AG10803 (cell line): ENCODE results near the gene TMEM132C.

Experiments used
- DNase-seq: peaks from one replicate; pipeline ENCODE4 v3.0.0; 2010; ENCODE audit warnings: low read depth
- H3K4me3 ChIP-seq: 2 replicates; pipeline ENCODE4 v1.5.1; 2011; ENCODE audit warnings: mild to moderate bottlenecking, low read length, control low read depth
- CTCF ChIP-seq: conservative IDR thresholded peaks from 2 replicates; pipeline ENCODE4 v1.5.1; 2011; ENCODE audit warnings: mild to moderate bottlenecking, low read length, control low read depth, inconsistent platforms

The TMEM132C gene

GRCh38 chr12:128266086-128266485, 884 bp upstream of the TMEM132C start:
- H3K4me3 ChIP-seq = no peak overlapping the region
- no peak for DNase-seq
- no peak for TF ChIP-seq CTCF

GRCh38 chr12:128266541-128267130, 334 bp upstream of the TMEM132C start:
- H3K4me3 ChIP-seq = no peak overlapping the region
- no peak for TF ChIP-seq CTCF
- no peak for DNase-seq

- no peak overlapping the region for H3K4me3 ChIP-seq
Observed at GRCh38 chr12:128267651-128268378, 845 bp downstream of the TMEM132C start.

GRCh38 chr12:128268379-128268995, 1.5 kb downstream of the TMEM132C start:
- TF ChIP-seq CTCF = no peak
- no peak overlapping the region for H3K4me3 ChIP-seq
- no peak for DNase-seq

More at GRCh38 chr12:128267651-128268378, 845 bp downstream of the TMEM132C start:
- no peak for TF ChIP-seq CTCF
- no peak for DNase-seq

GRCh38 chr12:128269181-128269591, 2.2 kb downstream of the TMEM132C start:
- no peak overlapping the region for H3K4me3 ChIP-seq
- no peak for DNase-seq
- TF ChIP-seq CTCF = no peak

DNA sequence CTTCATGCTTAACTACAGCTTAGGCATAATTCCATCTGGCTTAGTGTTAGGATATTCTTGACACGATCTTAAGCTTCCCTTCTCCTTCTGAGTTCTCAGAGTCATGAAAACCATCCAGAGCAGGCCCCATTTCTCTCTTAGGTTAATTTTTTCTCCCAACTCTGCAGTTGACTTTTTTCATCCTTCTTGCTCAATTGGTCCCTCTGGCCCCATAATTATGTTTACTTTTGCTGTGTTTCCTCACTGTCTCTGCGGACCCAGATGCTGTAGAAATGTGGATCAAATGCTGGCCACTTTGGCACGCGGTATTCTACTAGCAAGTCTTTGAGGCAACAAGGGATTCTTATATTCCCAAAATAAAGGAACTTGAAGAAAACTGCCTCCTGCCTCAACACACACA, 9.5 kb downstream of the TMEM132C start:
- H3K4me3 ChIP-seq = no peak overlapping the region
- no peak for TF ChIP-seq CTCF
- no peak for DNase-seq

DNA sequence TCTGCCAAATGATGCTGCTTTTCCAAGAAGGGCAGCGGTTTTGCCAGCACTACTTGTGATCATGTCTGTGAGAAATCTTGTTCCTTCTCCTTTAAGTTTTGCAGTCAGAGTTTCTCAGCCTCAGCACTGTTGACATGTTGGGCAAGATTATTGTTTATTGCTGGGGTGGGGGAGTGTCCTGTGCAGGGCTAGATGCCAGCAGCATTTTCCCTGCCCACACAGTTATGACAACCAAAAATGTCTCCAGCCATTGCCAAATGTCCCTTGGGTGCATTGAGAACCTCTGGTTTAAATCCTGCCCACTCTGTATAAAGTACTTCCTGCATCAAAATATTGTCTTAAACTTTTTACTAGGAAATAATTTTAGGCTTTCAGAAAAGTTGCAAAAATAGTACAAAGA, 20.0 kb downstream of the TMEM132C start:
- no peak overlapping the region for H3K4me3 ChIP-seq
- TF ChIP-seq CTCF = no peak
- DNase-seq = no peak
